K562 treated with DMSO at 1 percent for 12 hours (cell line): ENCODE data around the gene UVSSA. TPM values are rescaled to one million over a fixed set of nuclear protein-coding genes. Genes with fewer than 3 reads are reported as not detected.

Experiments
- total RNA-seq: library from RNA; unstranded; fragments of 300-600 nt; gene quantifications from 2 replicates; pipeline ENCODE4 v1.2.3, GENCODE V29; 2022; ENCODE audit not compliant: insufficient read depth

The UVSSA gene, protein sequence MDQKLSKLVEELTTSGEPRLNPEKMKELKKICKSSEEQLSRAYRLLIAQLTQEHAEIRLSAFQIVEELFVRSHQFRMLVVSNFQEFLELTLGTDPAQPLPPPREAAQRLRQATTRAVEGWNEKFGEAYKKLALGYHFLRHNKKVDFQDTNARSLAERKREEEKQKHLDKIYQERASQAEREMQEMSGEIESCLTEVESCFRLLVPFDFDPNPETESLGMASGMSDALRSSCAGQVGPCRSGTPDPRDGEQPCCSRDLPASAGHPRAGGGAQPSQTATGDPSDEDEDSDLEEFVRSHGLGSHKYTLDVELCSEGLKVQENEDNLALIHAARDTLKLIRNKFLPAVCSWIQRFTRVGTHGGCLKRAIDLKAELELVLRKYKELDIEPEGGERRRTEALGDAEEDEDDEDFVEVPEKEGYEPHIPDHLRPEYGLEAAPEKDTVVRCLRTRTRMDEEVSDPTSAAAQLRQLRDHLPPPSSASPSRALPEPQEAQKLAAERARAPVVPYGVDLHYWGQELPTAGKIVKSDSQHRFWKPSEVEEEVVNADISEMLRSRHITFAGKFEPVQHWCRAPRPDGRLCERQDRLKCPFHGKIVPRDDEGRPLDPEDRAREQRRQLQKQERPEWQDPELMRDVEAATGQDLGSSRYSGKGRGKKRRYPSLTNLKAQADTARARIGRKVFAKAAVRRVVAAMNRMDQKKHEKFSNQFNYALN
- 2.2 and 6.2 TPM in 2 replicates for total RNA-seq

DNA sequence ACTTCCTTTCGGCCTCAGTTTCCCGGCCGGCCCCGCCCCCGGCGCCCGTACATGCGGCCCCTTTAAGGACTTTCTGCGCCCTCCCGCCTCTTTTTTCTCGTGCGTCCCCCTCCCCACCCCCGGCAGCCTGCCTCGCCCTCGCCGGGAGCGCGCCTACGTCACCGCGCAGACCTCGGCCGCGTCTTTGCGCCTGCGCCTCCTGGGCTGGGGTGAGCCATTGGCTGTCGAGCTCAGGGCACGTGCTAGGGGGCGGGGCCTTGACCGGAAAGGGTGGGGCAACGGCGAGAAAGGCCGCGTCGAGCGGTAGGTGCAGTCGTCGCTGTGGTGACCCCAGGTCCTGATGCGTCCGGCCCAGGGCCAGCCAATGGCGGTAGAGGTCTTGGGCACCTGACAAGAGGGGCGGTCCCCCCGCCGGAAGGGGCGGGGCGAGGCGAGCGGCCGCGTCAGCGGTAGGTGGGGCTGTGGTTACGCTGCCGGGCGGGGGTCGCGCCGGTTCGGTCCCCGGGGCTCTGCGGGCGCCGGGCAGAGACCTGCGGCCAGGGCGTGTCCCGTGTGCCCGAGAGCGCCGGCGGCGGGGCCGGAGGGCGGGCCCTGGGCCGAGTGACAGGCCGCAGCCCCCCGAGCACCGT lies at the start of gene UVSSA:
UVSSA (plus strand) TSS at position 428 of the 629 bp plus-strand sequence. CDS start 884 bp downstream, outside the sequence.

DNA sequence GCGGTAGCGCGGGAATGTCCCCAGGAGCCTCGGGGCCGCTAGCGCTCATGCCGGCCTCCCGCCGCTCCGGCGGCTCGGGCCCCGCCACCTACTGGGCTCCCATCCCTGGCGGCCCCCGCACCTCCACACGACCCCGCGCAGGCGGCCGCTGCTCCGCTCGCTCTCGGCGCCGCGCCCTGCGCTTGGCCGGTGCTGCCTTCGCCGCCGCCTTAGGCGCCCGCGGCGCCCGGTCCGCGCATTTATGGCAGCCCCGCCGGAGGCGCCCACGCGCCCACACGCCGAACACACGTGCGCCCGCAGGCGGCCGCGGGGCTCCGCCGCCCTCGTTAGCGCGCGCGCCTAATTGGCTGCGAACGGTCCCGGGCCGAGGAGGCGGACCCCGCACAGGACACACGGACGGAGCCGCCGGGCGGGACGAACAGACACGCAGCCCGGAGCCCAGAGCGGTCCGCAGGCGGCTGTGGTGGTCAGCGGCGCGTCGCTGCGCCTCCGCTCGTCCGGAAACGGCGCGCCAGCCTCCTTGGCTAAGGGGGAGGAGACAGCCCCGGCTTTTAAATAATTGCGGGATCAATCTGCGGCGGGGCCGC lies 59.5 kb downstream of the UVSSA start, which contains the start of gene NKX1-1:
NKX1-1 (minus strand) TSS at position 49 of the 587 bp plus-strand sequence; CDS start at position 49, 0 bp downstream.

Other genes with a start within 250 kb of the UVSSA start
- not detected in 2 replicates for gene RNF212, start 233.6 kb upstream of the UVSSA start, total RNA-seq
- gene SPON2, start 174.6 kb upstream of the UVSSA start, total RNA-seq = 2.7 TPM in 1 of 2 replicates, not detected in the other
- 87.6 and 106 TPM in 2 replicates for gene CTBP1, start 98.1 kb upstream of the UVSSA start, total RNA-seq
- gene MAEA, start 57.3 kb upstream of the UVSSA start, total RNA-seq = 68.8 and 81.9 TPM in 2 replicates
- gene NKX1-1, start 59.2 kb downstream of the UVSSA start, total RNA-seq = not detected in 2 replicates